Measurements from ENCODE around the gene CACNA2D3. TPM values are rescaled to one million over a fixed set of nuclear protein-coding genes. Genes with fewer than 3 reads are reported as not detected.
A peak's percentile ranks its signal among the peaks of the same experiment; 100 is the strongest.

The CACNA2D3 gene
- total RNA-seq, 4 donors from 2014 or later: 0.55 to 3.4 (median 1.6) TPM

GRCh38 chr3:54670201-54671000 is 548.0 kb downstream of the CACNA2D3 start:
- intact Hi-C loops (cut with DNase I; ENCODE audit: low total_unique reads) (no loop called here), in situ Hi-C loops (cut with MboI; ENCODE audit: low pct_ligation_motif_present in 1 of 4, low pct_unique_long_range_greater_than_20kb in 1 of 4, low sequenced_read_pairs in 3 of 4) (no loop called here)
- DNase-seq: peak; percentile 56
- TF ChIP-seq EP300 (IDR thresholded peaks at IDR 0.05; ENCODE audit: low read depth): no peak
- TF ChIP-seq POLR2A (IDR thresholded peaks at IDR 0.05): no peak
- TF ChIP-seq POLR2AphosphoS5 (IDR thresholded peaks at IDR 0.05): no peak
- no peak for TF ChIP-seq CTCF (IDR thresholded peaks at IDR 0.05)
- Histone ChIP-seq H3K4me3 (no peak overlapping the region), H3K4me1 (peaks cover 8 to 24% (median 17%) of the 10 kb centered on the region in 4 donors), H3K27ac (peak overlapping the region in 3 of 4 donors; percentile 24 to 31 (median 29)), H3K27me3 (no peaks in the 10 kb centered on the region), H3K9me3 (no peaks in the 10 kb centered on the region), H3K36me3 (no peaks in the 10 kb centered on the region)
- 37 to 56% methylated on average over 5 to 8 of the region's 8 CpGs for WGBS, 2 donors (ENCODE audit: low coverage in 1 of 2)

DNA sequence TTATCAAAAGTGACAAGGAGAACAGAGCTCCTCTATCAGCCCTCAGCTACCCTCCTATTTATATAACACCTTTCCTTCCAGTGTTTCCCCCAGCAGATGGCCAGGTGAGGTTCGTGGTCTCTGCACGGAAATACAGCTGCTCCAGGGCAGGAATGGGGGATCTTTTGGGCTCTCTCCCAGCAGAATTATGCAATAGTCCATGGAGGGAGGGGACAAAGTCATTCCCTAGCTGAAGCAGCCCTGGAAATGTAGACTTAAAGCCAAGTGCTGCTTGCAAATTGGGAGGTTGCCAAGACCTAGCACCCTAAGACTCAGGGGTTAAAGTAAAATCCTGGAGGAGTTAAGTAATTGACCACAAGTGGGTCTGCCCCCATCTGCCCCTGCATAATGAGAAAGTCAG is 549.2 kb downstream of the CACNA2D3 start:
- no peaks in the 10 kb centered on the region for H3K36me3 ChIP-seq
- no peaks in the 10 kb centered on the region for H3K27me3 ChIP-seq
- in situ Hi-C loops (cut with MboI; ENCODE audit: low pct_ligation_motif_present in 1 of 4, low pct_unique_long_range_greater_than_20kb in 1 of 4, low sequenced_read_pairs in 3 of 4): no loop called here
- intact Hi-C loops (cut with DNase I; ENCODE audit: low total_unique reads): no loop called here
- H3K27ac ChIP-seq: no peak overlapping the region
- WGBS, 2 donors (ENCODE audit: low coverage in 1 of 2): 14% methylated on average over 2 of the region's 2 CpGs; no CpG with 5 or more reads in 1 of the 2 donors
- no peak overlapping the region for H3K4me3 ChIP-seq
- H3K9me3 ChIP-seq: no peaks in the 10 kb centered on the region
- H3K4me1 ChIP-seq: peaks cover 8 to 35% (median 17%) of the 10 kb centered on the region in 4 donors
- no peak for DNase-seq
- TF ChIP-seq POLR2AphosphoS5 (IDR thresholded peaks at IDR 0.05) (no peak), POLR2A (IDR thresholded peaks at IDR 0.05) (no peak)

- Histone ChIP-seq H3K27me3 (no peaks in the 10 kb centered on the region), H3K4me3 (no peak overlapping the region), H3K4me1 (peaks cover 0 to 22% (median 7%) of the 10 kb centered on the region in 4 donors), H3K36me3 (no peaks in the 10 kb centered on the region), H3K9me3 (no peaks in the 10 kb centered on the region), H3K27ac (peak overlapping the region in 1 of 4 donors; percentile 8)
- 39 to 48% methylated on average over 4 to 5 of the region's 5 CpGs for WGBS, 2 donors (ENCODE audit: low coverage in 1 of 2)
- in situ Hi-C loops (cut with MboI; ENCODE audit: low pct_ligation_motif_present in 1 of 4, low pct_unique_long_range_greater_than_20kb in 1 of 4, low sequenced_read_pairs in 3 of 4) (no loop called here), intact Hi-C loops (cut with DNase I; ENCODE audit: low total_unique reads) (no loop called here)
- TF ChIP-seq POLR2AphosphoS5 (IDR thresholded peaks at IDR 0.05) (no peak), POLR2A (IDR thresholded peaks at IDR 0.05) (no peak), CTCF (IDR thresholded peaks at IDR 0.05) (no peak), EP300 (IDR thresholded peaks at IDR 0.05; ENCODE audit: low read depth) (no peak)
- DNase-seq: no peak
Measured at GRCh38 chr3:54676087-54676486, 553.7 kb downstream of the CACNA2D3 start.

- Histone ChIP-seq H3K4me3 (no peak overlapping the region), H3K4me1 (no peaks in the 10 kb centered on the region), H3K27me3 (no peaks in the 10 kb centered on the region), H3K36me3 (no peaks in the 10 kb centered on the region), H3K9me3 (no peaks in the 10 kb centered on the region), H3K27ac (no peak overlapping the region)
- intact Hi-C loops (cut with DNase I; ENCODE audit: low total_unique reads) (no loop called here), in situ Hi-C loops (cut with MboI; ENCODE audit: low pct_ligation_motif_present in 1 of 4, low pct_unique_long_range_greater_than_20kb in 1 of 4, low sequenced_read_pairs in 3 of 4) (no loop called here)
- TF ChIP-seq CTCF (IDR thresholded peaks at IDR 0.05): no peak
- no peak for TF ChIP-seq EP300 (IDR thresholded peaks at IDR 0.05; ENCODE audit: low read depth)
- TF ChIP-seq POLR2A (IDR thresholded peaks at IDR 0.05): no peak
- TF ChIP-seq POLR2AphosphoS5 (IDR thresholded peaks at IDR 0.05): no peak
- DNase-seq: no peak
- WGBS, 2 donors (ENCODE audit: low coverage in 1 of 2): 83 to 85% methylated on average over 2 to 6 of the region's 6 CpGs
Measured at GRCh38 chr3:54681706-54682105, 559.4 kb downstream of the CACNA2D3 start.

All from transverse colon (tissue), 4 donors.